GM12872 (cell line): Measurements from ENCODE around the gene ELMO1.

ENCODE experiments used
- TF ChIP-seq, protein P1 (sequence below): IDR thresholded peaks from 3 replicates; pipeline ENCODE4 v1.5.1; 2011; ENCODE audit warnings: low read depth, mild to moderate bottlenecking, low read length, moderate library complexity; ENCODE audit not compliant: insufficient read depth

ELMO1 gene

DNA sequence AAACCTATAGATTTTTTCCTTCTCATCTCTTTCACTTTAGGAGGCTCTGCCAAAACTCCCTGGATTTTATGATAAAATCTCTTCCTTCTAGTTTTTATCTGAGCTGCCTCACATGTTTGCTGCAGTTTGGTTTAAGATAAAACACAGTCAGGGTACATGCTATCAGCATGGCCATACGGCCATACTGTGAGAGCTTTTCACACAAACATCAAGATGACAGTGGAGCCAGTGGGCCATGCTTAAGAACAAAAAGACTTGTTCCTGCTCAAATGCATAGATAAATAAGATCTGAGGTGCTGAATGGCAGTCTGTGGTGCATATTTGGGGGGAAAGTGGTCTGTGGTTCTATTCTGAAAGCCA is 91.0 kb downstream of the ELMO1 start:
- TF ChIP-seq, protein P1, sequence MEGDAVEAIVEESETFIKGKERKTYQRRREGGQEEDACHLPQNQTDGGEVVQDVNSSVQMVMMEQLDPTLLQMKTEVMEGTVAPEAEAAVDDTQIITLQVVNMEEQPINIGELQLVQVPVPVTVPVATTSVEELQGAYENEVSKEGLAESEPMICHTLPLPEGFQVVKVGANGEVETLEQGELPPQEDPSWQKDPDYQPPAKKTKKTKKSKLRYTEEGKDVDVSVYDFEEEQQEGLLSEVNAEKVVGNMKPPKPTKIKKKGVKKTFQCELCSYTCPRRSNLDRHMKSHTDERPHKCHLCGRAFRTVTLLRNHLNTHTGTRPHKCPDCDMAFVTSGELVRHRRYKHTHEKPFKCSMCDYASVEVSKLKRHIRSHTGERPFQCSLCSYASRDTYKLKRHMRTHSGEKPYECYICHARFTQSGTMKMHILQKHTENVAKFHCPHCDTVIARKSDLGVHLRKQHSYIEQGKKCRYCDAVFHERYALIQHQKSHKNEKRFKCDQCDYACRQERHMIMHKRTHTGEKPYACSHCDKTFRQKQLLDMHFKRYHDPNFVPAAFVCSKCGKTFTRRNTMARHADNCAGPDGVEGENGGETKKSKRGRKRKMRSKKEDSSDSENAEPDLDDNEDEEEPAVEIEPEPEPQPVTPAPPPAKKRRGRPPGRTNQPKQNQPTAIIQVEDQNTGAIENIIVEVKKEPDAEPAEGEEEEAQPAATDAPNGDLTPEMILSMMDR = no peak

DNA sequence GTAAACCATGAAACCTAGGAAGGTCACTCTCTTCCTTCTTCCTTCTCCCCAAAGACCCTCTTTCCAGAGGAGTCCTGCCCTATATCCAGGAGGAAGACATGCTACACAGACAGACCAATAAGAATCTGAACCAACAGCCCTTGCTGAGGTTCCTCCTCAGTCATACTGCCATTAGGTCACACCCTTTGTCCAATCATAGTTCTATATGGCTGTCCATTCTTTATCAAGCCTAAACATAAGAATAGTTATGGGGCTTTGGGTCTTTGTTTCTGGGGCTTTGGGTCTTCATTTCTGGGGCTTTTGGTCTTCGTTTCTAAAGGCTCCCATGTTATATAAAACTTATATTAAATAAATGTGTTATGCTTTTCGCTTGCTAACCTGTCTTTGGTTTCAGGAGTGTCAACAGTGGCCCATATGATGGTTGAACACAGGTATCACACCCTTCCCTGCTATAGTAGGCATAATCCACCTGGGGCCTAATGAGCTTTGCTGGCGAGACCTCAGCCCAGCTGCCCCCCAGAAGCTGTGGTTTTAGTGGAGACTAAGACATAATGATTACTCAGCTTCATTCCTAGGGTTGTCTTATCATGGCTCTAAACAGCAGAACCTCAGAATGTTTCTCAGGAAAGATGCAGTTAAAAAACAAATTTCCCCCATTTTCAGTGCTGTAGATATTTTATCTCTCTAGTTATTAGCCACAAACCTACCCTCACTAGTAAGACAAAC is 91.6 kb downstream of the ELMO1 start:
- TF ChIP-seq, protein P1 = no peak

DNA sequence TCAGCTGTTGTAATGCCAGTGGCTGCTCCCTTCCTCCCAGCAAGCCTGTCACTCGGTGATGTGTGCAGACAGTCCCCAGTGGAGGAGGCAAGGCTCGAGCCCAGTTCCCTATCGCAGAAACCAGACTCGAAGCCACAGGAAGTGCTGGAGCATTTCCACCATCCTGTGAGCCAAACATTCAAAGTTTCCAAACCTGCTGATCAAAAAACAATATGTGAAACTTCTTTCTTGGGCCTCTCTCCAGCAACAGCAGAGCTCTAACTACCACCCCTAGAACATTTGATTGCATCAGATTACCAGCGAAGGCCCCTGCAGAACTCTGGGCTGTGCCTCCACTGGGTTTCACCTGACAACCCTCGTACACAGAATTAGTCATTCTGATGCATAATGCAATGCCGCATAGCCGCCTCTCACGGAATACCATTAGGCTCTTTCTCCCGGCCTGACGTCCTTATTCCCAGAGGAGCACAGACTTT is 94.0 kb downstream of the ELMO1 start:
- TF ChIP-seq, protein P1 = no peak

DNA sequence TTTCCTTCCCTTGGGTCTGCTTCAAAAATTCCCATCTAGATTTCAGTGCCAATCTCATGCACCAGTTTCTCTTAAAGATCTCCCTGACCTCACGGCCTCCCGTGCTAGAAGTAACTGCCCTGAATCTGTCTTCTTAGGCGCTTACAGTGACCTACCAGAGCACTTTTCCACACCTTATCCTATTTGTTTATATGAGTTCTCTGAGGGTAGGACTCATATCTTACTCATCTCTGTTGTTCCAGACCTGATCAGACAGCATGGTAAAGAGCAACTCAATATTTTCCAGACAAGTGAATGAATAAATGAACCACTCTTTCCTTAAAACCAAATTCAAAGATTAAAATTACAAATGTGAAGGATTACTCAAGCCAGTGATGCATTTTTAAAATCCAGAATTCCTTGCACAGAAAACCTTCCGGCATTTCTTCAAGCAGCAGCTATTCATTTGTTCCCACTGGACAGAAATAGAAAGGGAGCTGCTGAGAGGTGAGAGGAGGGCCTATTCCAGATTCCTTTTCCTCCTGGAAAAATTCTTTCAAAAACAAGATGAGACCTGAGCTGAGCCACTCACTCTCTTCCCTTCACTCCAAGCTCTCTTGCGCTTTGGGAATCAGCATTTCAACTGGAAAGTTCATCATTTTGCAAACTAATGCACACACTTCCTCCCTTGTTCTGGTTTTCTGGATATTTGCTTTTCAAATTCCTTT is 94.6 kb downstream of the ELMO1 start:
- TF ChIP-seq, protein P1 = no peak

DNA sequence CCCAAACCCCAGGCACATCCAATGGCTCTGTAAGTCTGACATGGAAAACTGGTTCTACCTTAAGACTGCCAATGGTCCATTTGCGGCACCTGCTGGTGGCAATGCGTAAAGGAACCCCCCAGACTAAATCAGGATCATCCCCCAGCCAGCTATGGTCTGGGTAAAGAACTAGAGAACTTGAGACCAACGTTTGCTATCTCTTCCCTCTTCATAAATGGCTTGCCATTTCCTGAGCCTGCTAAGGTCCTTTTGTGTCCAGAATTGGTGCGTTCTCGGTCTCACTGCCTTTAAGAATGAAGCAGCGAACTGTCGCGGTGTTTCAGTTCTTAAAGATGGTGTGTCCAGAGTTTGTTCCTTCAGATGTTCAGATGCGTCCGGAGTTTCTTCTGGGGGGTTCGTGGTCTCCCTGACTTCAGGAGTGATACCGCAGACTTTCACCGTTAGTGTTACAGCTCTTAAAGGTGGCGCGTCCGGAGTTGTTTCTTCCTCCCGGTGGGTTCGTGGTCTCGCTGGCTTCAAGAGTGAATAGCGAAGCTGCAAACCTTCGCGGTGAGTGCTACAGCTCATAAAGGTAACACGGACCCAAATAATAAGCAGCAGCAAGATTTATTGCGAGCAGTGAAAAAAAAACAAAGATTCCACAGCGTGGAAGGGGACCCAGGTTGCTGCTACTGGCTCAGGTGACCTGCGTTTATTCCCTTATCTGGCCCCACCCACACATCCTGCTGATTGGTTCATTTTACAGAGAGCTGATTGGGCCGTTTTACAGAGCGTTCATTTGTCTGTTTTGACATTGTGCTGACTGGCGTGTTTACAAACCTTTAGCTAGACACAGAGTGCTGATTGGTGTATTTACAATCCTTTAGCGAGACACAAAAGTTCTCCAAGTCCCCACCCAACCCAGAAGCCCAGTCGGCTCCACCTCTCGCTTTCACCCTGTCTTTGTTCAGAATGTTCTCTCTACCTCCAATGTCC is 95.4 kb downstream of the ELMO1 start:
- TF ChIP-seq, protein P1 = peak; percentile 96

DNA sequence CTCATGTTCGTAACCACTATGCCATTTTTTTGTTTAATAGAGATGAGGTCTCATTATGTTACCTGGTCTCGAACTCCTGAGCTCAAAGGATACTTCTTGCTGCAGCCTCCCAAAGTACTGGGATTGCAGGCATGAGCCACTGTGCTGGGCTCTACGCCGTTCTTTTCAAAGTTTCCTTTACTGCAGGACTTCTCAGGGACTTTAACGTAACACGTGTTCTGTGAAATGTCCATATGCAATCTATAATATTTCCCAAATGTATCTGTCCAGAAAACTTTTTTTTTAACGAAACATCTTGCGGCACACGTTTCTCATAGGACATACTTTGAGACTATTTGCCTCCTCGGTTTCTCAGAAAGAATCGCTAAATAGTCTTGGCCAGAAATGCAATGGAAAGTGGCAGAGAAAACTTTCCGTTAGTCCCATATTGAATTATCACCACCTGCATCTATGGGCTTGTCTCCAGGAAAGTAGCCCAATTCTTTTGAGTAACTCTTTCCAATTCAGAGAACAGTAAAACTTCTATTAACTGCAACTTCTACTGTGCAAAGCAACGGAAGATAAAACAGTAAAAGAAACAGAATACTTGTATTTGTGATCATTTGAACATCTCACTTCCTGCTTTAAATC is 96.3 kb downstream of the ELMO1 start:
- TF ChIP-seq, protein P1 = no peak

GRCh38 chr7:37351716-37352115 is 96.9 kb downstream of the ELMO1 start:
- TF ChIP-seq, protein P1 = no peak
